ENCODE results near the gene LBX1.
"Not testable (repeated sequence)": the region's sequence is repeated elsewhere in the genome, so short reads cannot be mapped to it uniquely, and the experiment has no call there.

LBX1 gene

DNA sequence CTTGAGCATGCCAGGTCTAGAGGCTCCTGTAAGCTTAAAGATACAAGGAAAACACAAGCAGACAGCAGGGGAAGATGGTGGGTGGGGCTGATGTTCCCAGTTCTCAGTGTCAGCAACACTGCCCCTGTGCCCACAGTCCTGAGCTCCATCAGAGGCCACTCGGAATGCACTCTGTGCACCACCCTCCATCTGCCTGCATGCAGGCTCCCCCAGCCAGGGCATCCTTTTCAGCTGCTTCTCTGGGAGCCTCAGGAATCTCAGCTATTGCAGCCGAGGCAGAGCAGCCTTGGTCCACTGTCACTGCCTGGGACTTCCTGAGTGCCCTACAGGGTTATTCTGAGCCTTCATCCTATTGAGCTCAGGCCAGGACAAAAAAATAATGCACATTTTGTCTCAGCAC is 22.2 kb downstream of the LBX1 start:
- DNase-seq (ENCODE audit: low read depth) = no peak

GRCh38 chr10:101202667-101203066 is 26.6 kb downstream of the LBX1 start:
- not testable (repeated sequence) for DNase-seq (ENCODE audit: low read depth)

GRCh38 chr10:101198326-101198977 is 30.8 kb downstream of the LBX1 start:
- not testable (repeated sequence) for DNase-seq (ENCODE audit: low read depth)

DNA sequence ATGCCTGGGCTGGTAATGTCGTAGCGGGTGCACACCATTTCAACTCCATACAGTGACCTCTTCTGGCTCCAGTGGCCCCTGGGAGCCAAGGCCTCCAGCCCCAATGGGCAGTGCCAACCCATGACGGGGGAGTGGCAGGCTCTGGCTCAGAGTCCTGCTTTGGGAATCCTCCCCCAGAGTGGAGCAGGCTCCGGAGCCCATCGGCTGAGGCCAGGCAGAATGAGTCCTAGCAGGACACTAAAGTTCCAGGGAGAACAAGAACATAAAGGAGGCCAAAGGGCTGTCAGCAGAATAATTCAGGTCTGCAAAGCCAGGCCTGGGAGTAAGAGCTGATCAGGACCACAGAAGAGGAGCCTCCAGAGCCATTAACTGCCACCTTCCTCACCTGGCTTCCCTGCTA is 33.3 kb downstream of the LBX1 start:
- no peak for DNase-seq (ENCODE audit: low read depth)

DNA sequence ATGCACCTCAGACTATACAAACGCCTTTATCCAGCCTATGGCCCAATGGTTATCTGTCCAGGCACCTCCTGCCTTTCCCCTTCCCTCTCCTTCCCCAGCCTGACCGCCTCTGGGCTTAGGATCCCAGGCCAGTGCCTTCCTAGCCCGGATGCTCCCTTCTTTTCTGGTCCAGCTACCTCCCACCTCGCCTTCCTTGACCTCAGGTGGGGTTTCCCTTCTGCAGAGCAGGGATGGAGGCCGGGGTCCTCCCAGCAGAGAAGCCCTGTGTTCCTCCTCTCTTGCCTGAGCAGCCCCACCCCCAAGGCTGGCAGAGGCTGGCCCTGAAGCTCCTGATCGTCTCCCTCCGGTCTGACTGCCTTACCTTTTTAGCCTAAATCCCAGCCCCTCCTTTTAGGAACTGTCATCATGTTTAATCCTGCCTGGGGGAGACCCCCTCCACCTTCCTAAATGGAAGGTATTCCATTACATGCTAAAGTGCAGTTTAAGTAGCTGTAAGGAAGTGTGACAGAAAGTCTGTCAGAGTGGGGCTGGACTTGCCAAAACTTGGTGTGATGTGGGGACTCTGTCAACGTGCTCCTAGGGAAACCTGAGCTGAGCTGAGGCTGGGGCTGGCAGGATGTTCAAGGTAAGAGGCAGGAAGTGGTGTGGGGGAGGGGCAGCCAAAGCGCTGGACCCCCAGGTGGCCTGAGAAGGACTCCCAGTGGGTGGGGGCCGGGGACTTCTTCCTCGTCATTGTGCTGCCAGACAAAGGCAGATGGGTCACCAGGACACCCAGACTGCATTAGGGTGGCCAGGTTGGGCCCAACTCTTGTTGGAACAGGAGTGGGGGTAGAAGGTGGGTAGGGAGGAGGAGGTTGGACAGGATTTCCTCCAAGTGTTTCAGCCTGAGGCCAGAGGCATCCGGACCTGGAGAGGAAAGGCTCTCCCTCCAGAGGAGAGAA is 39.5 kb downstream of the LBX1 start:
- no peak for DNase-seq (ENCODE audit: low read depth)

- no peak for DNase-seq (ENCODE audit: low read depth)
These were observed 40.3 kb downstream of the LBX1 start for GRCh38 chr10:101188942-101189341.

GRCh38 chr10:101183458-101184183 is 45.6 kb downstream of the LBX1 start:
- no peak for DNase-seq (ENCODE audit: low read depth)

DNA sequence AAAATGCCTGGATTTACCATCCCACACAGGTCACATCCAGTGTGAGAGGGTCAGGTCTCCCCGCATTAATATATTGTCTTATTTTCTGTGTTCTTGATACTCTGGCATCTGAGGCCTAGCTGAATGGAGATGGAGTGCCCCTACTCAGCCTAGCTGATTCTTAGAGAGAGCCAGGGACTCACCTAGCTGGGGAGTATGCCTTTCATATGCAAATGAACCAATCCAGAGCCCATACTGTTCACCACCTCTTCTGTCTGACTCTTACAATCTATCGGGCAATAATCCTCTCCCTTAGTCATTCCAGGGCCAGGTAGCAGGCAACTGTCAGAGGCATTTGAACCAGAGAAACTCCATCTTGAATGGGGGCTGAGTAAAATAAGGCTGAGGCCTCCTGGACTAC is 46.3 kb downstream of the LBX1 start:
- DNase-seq (ENCODE audit: low read depth) = no peak

Data from stimulated activated CD8-positive, alpha-beta memory T cell treated with anti-CD3 and anti-CD28 coated beads, Interleukin-4, amount 100 ng/mL, for 24 hours (primary cell).